HG03432 (cell line): Measurements from ENCODE around the gene OR14K1.
"Not testable (repeated sequence)": the region's sequence is repeated elsewhere in the genome, so short reads cannot be mapped to it uniquely, and the experiment has no call there.

Experiments
- ATAC-seq: cut with Tn5 transposase; IDR thresholded peaks from one replicate; pipeline ENCODE4 v1.9.1; 2021; ENCODE audit warnings: mild to moderate bottlenecking, moderate library complexity; ENCODE audit not compliant: unreplicated experiment

Gene OR14K1

GRCh38 chr1:247738315-247738714, at the start of gene OR14K1:
TSS of gene OR14K1 (plus strand) at chr1:247738615. CDS start at chr1:247738615, 0 bp downstream.
- ATAC-seq: no peak

GRCh38 chr1:247701338-247701737, 37.1 kb upstream of the OR14K1 start:
- no peak for ATAC-seq

- not testable (repeated sequence) for ATAC-seq
Measured at GRCh38 chr1:247710681-247711080, 27.7 kb upstream of the OR14K1 start.

GRCh38 chr1:247713753-247714152, 24.7 kb upstream of the OR14K1 start:
- ATAC-seq: no peak

GRCh38 chr1:247716546-247716945, 21.9 kb upstream of the OR14K1 start, which contains the start of gene OR6F1:
TSS of gene OR6F1 (minus strand) at chr1:247716646. CDS start at chr1:247712755, 3,891 bp downstream.
- ATAC-seq: no peak

- no peak for ATAC-seq
Measured at GRCh38 chr1:247721222-247721621, 17.2 kb upstream of the OR14K1 start.

- no peak for ATAC-seq
Measured at GRCh38 chr1:247740721-247741120, 2.3 kb downstream of the OR14K1 start.

- no peak for ATAC-seq
Measured at GRCh38 chr1:247741756-247742155, 3.3 kb downstream of the OR14K1 start.

GRCh38 chr1:247742215-247742760, 3.9 kb downstream of the OR14K1 start:
- ATAC-seq: not testable (repeated sequence)

GRCh38 chr1:247746391-247746935, 8.0 kb downstream of the OR14K1 start:
- no peak for ATAC-seq

GRCh38 chr1:247747616-247748015, 9.2 kb downstream of the OR14K1 start:
- ATAC-seq: no peak

- no peak for ATAC-seq
Measured at GRCh38 chr1:247748041-247748440, 9.6 kb downstream of the OR14K1 start, which contains the start of gene OR14A2. TSS of gene OR14A2 (minus strand) at chr1:247748141.

- ATAC-seq: no peak
Measured at GRCh38 chr1:247749870-247750269, 11.5 kb downstream of the OR14K1 start.

- ATAC-seq: not testable (repeated sequence)
Measured at GRCh38 chr1:247754311-247754710, 15.9 kb downstream of the OR14K1 start.

- ATAC-seq: no peak
Measured at GRCh38 chr1:247760456-247760855, 22.0 kb downstream of the OR14K1 start, which contains the start of gene OR1C1. TSS of gene OR1C1 (minus strand) at chr1:247760556. CDS start at chr1:247758406, 2,150 bp downstream.

- no peak for ATAC-seq
Measured at GRCh38 chr1:247769603-247770002, 31.2 kb downstream of the OR14K1 start.
